HTERT RPE-1 (cell line): ENCODE data around the gene ELP1.
"Not testable (repeated sequence)": the region's sequence is repeated elsewhere in the genome, so short reads cannot be mapped to it uniquely, and the experiment has no call there.

ENCODE experiments used
- in situ Hi-C: fragments of 300-500 bp; cut with MboI; formaldehyde crosslinking; loops from 4 replicates; pipeline ENCODE4 v1.14.3; 2020; ENCODE audit warnings: low sequenced_read_pairs

The ELP1 gene

GRCh38 chr9:108934323-108934893 is 484 bp upstream of the ELP1 start, which contains the start of gene ABITRAM:
Gene ABITRAM, plus strand, starts transcription at chr9:108934400. Its CDS starts 87 bp downstream, at chr9:108934487.
- in situ Hi-C loops = no loop called here

DNA sequence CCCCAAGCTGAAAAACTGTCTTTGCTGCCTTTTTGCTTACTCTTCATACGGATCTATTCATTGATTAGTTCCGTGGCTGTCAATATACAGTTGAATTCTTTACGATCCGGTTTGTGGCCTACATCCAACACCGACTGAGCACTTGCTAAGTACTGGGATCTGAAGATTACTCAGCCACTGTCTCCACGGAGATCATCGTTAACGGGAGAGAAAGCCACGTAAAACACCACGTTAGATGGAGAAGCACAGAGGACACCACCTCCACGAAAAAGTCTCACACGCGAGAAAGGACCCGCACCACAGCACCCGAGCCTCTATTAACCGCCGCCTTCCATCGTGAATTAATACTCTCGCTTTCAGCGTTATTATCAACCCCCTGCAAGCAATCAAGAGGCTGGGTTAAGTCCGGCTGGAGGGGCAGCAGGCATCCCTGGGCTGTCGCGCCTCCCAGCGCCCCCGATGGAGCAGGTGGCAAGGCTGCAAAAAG is 650 bp downstream of the ELP1 start:
- in situ Hi-C loops = no loop called here

DNA sequence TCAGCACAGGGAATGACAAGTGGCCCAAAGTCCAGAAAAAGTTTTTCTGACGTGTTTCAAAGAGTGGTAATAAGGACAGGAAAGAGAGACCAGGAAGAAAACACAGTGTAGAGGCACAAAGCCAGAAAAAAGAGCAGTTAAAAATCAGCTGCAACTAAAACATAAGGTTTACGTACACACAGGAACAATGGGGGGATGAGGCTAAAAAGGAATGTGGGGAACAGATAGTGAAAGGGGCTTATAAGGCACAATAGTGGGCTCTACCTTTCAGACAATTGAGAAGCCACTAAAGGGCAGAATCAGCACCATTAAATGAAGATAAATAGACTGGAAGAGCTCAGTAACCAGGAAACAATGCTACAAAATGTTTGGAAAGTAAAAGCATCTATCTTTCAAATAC is 5.5 kb downstream of the ELP1 start:
- in situ Hi-C loops = no loop called here

DNA sequence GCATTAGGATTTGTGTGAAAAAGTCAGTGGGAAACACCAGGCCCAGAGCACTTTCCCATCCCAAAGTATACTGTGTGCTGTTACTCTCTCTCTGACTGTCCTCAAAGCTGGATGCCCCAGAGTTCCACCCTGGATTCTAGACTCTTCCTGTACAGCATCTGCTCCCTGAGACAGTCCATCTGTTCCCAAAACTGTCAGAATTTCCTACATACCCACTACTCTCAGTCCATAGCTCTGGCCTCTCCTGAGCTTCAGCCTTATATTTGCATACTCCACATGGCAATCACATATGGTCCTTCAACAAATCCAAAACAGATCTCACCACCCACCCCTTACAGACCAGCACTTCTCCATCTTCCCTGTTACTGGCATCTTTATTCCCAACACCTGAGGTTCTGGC is 9.5 kb downstream of the ELP1 start:
- in situ Hi-C loops = no loop called here

DNA sequence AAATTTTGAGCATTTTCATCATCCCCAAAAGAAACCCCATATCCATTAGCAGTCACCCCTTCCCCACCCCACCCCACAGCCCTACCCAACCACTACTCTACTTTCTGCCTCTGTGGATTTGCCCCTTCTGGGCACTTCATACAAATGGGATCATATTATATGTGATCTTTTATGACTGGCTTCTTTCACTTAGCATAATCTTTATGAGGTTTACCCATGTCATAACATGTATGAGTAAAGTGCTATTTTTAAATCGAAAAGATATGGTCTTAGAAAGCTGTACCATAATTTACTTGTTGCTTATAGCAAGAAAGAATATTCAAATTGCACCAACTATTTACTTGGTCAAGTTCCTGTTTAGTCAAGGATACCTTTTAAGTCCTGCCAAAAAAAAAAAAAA is 12.7 kb downstream of the ELP1 start:
- in situ Hi-C loops = no loop called here

GRCh38 chr9:108920401-108920800 is 13.5 kb downstream of the ELP1 start:
- in situ Hi-C loops = not testable (repeated sequence)

DNA sequence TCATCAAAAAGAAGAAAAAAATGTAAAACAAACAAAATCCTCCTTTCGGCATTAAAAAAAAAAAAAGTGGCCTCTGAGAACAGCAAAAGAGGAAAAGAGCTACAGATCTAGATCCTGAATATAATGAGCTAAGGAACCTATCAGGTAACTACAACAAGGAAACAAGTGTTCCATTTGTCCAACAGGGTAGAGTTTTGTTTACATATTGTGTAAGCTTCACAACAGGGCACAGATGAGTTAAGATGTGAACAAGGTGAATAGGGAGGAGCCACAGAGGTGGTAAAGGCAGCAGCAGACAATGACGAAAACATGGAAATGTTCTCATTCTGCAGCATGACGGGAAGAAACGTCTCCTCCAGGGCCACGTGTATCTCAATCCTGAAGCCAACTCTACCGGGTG is 14.4 kb downstream of the ELP1 start:
- in situ Hi-C loops = no loop called here

GRCh38 chr9:108913391-108913790 is 20.5 kb downstream of the ELP1 start:
- in situ Hi-C loops = no loop called here

GRCh38 chr9:108911820-108912219 is 22.1 kb downstream of the ELP1 start:
- in situ Hi-C loops = no loop called here

DNA sequence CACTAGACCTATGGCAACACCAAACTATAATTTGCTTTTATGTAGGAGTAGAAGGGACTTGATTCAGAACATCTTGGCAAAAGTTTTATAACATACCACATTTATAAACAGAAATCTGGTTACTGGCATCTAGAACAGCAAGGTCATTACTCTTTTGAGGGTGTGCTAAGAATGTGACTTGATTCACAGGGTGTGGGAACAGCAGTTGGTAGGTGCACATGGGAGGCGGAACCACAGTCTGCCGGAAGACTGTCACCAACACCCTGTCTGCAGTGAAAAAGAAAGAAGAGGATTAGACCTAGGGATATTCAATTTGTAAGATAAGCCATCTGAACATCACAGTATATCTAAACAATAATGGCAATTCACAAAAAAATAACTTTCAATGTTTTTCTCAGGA is 23.0 kb downstream of the ELP1 start:
- in situ Hi-C loops = no loop called here

DNA sequence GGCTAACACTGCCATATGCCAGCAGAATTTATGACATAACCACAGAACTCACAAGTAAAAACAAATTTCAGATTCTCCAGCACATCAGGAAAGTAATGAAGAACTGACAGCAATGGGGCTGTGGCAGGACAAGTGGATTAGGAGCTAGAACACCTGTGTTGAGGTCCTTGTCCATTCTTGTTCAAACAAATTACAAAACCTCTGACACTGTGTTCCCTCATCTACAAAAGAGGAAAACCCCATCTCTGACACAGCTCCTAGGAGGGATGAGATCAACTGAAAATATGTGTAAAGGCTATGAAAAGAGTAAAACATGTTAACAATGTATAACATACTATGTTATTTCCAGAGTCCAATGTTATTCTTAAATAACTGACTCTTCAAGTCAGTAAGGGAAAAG is 23.5 kb downstream of the ELP1 start:
- in situ Hi-C loops = no loop called here

- in situ Hi-C loops = no loop called here
These were observed 28.4 kb downstream of the ELP1 start for GRCh38 chr9:108905494-108905893.

DNA sequence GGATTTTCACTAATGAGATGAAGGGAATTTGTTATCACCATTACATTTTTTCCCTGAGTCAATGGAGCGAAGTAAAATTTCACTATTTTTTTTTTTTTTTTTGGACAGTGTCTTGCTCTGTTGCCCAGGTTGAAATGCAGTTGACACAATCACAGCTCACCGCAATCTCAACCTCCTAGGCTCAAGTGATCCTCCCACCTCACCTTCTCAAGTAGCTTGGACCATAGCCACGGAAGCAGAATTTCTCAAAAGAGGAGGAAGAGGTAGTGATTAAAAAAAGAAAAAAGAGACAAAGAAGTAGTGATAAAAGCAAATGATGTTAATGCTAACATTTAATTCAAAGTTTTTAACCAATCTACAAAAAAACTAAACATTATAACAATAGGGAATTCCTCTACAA is 29.8 kb downstream of the ELP1 start:
- in situ Hi-C loops = no loop called here

GRCh38 chr9:108903420-108904103 is 30.4 kb downstream of the ELP1 start:
- in situ Hi-C loops = no loop called here

DNA sequence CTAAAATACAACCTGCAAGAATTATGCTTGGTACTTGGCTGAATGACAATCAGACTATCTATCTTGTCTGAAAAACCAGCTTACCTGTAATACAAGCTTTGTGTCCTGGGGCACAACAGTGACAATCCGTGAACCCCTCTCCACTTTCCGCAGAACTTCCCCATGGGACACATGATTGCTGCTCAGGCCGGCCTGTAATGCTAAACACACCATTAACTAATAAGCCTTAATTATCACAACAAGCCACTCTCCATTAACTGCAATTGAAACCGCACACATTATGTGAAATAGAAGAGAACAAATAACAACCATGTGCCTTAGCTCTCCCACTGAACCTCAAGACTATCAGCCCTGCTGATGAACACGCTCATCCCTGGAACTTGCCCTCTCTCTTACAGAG is 33.7 kb downstream of the ELP1 start:
- in situ Hi-C loops = no loop called here

DNA sequence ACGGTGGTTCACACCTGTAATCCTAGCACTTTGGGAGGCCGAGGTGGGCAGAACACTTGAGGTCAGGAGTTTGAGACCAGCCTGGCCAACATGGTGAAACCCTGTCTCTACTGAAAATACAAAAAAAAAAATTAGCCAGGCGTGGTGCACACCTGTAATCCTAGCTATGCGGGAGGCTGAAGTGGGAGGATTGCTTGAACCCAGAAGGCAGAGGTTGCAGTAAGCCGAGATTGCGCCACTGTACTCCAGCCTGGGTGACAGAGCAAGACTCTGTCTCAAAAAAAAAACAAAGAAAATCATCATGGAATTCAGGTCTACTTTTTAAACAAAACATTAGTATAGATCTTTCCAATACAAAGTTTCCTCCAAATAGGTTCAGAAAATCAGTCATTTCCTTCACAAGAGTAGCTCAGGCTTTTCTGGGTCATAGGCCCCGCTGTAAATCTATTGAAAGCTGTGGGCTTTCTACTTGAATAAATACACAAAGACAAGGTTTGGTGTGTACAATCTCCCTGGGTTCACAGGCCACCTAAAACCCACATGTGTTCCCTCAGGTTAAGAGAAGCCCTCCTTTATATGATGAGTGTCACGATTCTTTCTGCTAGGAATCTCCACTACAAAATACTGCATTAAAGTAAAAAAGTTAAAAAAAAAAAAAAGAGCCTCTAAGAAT is 34.8 kb downstream of the ELP1 start:
- in situ Hi-C loops = not testable (repeated sequence)

GRCh38 chr9:108897324-108898096 is 36.4 kb downstream of the ELP1 start:
- in situ Hi-C loops = no loop called here

GRCh38 chr9:108894225-108894997 is 39.5 kb downstream of the ELP1 start:
- in situ Hi-C loops = no loop called here

GRCh38 chr9:108889649-108890067 is 44.3 kb downstream of the ELP1 start:
- in situ Hi-C loops = no loop called here

- in situ Hi-C loops = not testable (repeated sequence)
These were observed 47.2 kb downstream of the ELP1 start for GRCh38 chr9:108886594-108887271.
